ENCODE results near the gene CNKSR3.
"Not testable (repeated sequence)": the region's sequence is repeated elsewhere in the genome, so short reads cannot be mapped to it uniquely, and the experiment has no call there.

CNKSR3 gene

DNA sequence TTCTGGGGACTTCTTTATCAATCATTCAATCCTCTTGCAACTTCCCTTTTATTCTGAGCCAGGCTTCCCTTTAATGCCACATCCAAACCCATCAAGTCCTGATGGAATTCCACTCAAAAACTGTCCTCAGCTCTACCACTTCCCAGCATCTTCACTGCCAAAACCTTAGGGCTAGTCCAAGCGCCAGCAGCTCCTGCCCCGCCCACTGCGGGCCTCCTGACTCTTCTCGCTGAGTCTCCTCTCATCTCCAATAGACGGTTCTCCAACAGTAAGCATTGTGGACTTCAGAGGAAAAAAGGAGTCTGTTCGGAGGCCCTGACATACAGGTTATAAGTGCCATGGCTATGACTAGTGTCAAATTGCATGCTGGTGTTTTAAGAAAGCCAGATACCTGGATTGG is 38.7 kb upstream of the CNKSR3 start:
- H3K4me3 ChIP-seq (replicated peaks in 1 of 2; ENCODE audit: low read depth in 2 of 2, low read length in 2 of 2) = no peak overlapping the region
- DNase-seq (ENCODE audit: low read depth in 2 of 2) = no peak
- TF ChIP-seq, protein P1, sequence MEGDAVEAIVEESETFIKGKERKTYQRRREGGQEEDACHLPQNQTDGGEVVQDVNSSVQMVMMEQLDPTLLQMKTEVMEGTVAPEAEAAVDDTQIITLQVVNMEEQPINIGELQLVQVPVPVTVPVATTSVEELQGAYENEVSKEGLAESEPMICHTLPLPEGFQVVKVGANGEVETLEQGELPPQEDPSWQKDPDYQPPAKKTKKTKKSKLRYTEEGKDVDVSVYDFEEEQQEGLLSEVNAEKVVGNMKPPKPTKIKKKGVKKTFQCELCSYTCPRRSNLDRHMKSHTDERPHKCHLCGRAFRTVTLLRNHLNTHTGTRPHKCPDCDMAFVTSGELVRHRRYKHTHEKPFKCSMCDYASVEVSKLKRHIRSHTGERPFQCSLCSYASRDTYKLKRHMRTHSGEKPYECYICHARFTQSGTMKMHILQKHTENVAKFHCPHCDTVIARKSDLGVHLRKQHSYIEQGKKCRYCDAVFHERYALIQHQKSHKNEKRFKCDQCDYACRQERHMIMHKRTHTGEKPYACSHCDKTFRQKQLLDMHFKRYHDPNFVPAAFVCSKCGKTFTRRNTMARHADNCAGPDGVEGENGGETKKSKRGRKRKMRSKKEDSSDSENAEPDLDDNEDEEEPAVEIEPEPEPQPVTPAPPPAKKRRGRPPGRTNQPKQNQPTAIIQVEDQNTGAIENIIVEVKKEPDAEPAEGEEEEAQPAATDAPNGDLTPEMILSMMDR (IDR thresholded peaks at IDR 0.05; ENCODE audit: low read depth, low read length) = no peak

DNA sequence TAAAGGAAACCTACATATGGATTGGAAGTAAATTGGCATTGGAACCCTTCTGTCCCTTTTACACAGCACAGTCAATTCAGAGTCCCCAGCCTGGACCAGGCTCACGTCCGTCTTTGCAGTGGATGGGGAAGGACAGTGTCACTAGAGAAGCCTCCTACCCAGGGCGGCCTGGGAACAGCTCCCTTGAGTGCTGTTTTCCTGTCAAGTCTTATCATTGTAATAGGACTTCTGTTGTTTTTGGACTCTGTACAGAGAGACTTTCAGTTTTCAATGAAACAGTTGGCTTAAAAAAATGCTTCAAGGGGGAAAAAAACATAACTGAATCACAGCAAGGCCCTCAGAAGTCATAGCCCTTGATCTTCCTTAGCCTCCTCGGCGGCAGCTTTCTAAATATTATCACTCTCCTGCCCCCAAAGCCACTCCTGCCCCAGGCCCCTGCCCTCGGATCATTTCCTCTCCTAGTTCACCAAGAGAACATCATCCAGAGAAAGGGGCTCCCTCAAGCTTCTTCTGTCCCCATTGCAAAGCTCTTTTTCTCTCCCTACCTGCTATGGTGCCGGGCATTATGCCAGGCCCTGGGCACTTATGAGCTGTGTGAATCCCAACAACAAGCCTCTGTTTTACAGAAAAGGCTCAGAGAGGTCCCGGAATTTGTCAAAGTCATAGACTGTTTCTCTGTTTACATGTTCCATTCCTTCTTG is 37.8 kb upstream of the CNKSR3 start:
- TF ChIP-seq, protein P1 (IDR thresholded peaks at IDR 0.05; ENCODE audit: low read depth, low read length) = no peak
- peak; percentile 40 to 61 for DNase-seq (ENCODE audit: low read depth in 2 of 2)
- no peak overlapping the region for H3K4me3 ChIP-seq (replicated peaks in 1 of 2; ENCODE audit: low read depth in 2 of 2, low read length in 2 of 2)

DNA sequence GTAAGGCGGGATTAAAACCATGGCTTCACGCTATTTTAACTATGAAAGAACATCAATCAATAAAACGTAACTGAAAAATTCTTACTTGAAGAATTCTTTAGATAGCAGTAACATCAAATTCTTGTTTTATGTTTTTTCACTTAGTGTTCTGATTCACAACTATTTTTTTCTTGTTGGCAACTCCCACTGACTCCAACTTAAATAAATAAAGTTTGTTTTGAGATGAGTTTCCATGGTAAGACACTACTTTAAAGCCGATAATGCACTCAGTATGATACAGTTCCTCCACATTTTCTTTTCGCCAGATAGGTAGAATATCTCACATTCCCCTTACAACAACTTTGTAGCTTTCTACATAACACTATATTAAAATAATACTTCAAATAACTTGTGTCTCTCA is 33.1 kb upstream of the CNKSR3 start:
- TF ChIP-seq, protein P1 (IDR thresholded peaks at IDR 0.05; ENCODE audit: low read depth, low read length) = no peak
- peak in 1 of 2 donors; percentile 11 for DNase-seq (ENCODE audit: low read depth in 2 of 2)
- no peak overlapping the region for H3K4me3 ChIP-seq (replicated peaks in 1 of 2; ENCODE audit: low read depth in 2 of 2, low read length in 2 of 2)

DNA sequence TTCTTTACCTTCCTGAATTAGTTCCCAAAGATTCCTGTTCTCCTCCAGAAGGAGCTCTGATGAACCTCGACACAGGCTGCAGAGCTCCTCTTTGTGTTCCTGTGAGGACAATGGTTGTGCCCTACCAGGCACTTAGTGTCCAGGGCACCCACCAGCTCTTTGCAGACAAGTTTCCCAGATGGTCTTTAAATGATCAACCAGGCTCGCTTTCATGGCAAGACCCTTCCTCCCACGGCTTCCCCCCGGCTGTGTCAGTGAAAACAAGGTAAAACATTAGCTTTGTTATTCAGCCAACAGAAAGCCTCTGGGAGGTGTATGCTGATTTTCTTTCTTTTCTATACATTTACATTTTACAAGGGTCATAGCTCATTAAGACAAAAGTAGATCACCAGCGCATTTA is 32.3 kb upstream of the CNKSR3 start:
- DNase-seq (ENCODE audit: low read depth in 2 of 2) = no peak
- H3K4me3 ChIP-seq (replicated peaks in 1 of 2; ENCODE audit: low read depth in 2 of 2, low read length in 2 of 2) = no peak overlapping the region
- TF ChIP-seq, protein P1 (IDR thresholded peaks at IDR 0.05; ENCODE audit: low read depth, low read length) = no peak

DNA sequence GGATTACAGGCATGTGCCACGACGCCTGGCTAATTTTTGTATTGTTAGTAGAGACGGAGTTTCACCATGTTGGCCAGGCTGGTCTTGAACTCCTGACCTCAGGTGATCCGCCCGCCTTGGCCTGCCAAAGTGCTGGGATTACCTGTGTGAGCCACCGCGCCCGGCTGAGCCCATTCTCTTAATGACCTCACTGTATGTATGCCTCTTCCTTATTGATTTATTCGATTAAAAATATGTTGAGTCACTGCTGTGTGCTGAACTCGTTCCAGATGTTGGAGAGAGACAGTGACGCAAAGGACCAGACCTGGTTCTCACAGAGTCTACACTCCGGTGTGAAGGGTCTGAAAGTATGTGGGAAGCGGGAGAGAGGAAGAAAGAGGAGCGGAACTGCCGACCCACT is 31.4 kb upstream of the CNKSR3 start:
- H3K4me3 ChIP-seq (replicated peaks in 1 of 2; ENCODE audit: low read depth in 2 of 2, low read length in 2 of 2) = not testable (repeated sequence)

DNA sequence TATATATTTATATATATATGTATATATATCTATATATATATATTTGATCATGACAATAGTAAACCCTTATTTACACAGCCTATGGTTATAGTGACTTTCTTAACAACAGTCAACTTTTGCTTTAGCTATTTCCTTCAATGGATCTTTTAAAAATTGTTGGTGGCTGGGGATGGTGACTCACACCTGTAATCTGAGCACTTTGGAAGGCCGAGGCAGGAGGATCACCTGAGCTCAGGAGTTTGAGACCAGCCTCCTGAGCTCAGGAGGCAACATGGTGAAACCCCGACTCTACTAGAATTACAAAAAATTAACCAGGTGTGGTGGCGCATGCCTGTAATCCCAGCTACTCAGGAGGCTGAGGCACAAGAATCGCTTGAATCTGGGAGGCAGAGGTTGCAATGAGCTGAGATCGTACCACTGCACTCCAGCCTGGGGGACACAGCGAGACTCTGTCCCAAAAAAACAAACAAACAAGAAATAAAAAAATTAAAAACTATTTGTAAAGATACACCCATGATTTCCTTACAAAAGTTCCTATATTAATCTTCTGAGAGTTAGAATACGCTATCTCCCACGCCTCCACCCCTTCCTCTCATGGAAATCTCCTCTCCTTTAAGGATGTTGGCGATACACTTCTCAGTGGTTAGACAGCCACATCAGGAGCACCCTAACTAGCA is 29.2 kb upstream of the CNKSR3 start:
- no peak for DNase-seq (ENCODE audit: low read depth in 2 of 2)
- H3K4me3 ChIP-seq (replicated peaks in 1 of 2; ENCODE audit: low read depth in 2 of 2, low read length in 2 of 2) = no peak overlapping the region
- TF ChIP-seq, protein P1 (IDR thresholded peaks at IDR 0.05; ENCODE audit: low read depth, low read length) = no peak

More for the DNA sequence above, 31.4 kb upstream of the CNKSR3 start:
- not testable (repeated sequence) for DNase-seq (ENCODE audit: low read depth in 2 of 2)

DNA sequence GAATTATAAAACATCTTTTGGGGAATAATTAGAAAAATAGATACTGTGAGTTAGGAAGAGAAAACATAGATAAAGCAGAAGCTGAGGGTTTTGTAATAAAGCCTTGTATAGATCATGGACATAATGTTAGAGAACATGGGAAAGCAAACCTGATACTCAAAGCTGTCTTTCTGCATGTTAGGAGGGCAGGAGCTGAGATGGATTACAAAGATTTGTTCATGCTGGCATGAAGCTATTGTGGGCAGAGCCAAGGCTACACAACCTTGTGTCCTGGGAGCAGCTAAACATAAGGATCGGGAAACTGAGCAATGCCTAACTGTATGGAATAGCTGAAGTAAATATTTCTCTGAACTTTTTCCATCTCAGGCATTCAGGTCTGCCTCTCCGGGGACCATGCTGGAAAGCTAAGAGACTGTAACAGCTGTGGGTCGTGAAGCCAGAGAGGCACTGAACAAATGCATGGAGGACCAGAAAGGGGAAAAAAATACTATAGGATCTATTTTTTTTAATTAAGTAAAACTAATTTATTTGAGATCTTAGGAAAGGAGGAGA is 28.2 kb upstream of the CNKSR3 start:
- no peak overlapping the region for H3K4me3 ChIP-seq (replicated peaks in 1 of 2; ENCODE audit: low read depth in 2 of 2, low read length in 2 of 2)
- DNase-seq (ENCODE audit: low read depth in 2 of 2) = no peak
- TF ChIP-seq, protein P1 (IDR thresholded peaks at IDR 0.05; ENCODE audit: low read depth, low read length) = no peak
